ENCODE results near the gene ALDH1L2.
A peak's percentile ranks its signal among the peaks of the same experiment; 100 is the strongest.
"Not testable (repeated sequence)": the region's sequence is repeated elsewhere in the genome, so short reads cannot be mapped to it uniquely, and the experiment has no call there.

ALDH1L2 gene

DNA sequence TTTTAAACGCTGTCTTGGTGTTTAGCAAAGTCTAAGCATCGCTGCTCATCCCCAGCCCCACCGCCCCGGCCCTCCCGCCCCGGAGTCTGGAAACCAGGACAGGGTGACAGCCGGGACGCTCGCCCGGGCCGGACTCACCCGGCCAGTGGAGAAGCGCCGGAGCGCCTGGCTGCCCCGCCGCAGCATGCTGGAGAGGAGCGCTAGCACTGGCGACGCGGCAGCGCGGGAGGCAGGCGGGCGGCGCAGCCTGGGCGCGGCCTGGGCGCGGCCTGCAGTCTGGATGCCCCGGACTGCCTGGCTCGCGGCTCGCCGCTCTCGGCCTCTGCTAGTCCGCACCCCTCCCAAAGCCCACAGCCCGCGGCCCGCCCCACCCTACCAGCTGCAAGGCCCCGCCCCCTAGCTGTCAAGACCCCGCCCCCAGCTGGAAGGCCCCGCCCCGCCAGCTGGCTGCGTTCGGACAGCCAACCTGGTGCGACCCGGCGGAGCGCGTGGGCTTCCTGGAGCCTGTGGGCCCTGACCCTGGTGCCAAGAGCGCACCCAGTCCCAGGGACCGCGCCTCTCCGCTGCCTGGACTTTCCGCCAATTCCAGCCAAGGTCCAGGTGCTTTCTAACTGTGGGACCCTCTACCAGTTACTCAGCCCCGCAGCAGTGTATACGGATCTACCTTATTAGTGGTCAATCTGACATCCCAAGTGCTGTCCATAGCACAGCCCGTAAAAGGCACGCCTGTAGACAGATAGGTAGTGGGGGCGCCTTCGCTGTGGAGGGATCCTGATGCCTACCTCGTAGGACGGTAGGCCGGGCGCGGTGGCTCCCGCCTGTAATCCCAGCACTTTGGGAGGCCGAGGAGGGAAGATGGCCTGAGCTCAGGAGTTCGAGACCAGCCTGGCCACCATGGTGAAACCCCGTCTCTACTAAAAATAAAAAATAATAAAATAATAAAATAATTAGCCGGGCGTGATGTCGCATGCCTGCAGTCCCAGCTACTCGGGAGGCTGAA lies at the start of gene ALDH1L2:
Gene ALDH1L2, minus strand, starts transcription at position 208 of the 1,000 bp plus-strand sequence. Its CDS starts 22 bp downstream, at position 186.
- DNase-seq: peak; percentile 30

- no peak for DNase-seq
Observed at GRCh38 chr12:105120551-105120950, 36.3 kb upstream of the ALDH1L2 start.

GRCh38 chr12:105116969-105117368 lies 32.7 kb upstream of the ALDH1L2 start:
- DNase-seq: no peak

DNA sequence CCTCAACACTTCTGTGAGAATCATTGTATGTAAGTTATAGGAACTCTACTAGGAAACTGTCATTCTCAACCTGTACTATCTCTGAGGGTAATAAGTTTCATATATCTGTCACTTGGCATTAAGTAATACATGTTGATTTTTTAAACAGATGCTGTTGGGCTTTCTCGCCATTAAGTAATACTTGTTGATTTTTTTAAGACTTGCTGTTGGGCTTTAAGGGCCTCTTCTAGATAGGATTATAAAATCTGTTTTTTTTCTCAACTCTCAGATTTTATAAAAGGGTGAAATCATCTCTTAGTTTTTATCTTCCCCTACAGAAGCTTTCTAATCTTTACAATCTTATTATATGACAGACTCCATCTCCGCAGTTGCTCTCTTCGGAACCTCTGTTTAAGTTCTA lies 28.8 kb upstream of the ALDH1L2 start:
- DNase-seq: no peak

GRCh38 chr12:105110851-105111250 lies 26.6 kb upstream of the ALDH1L2 start:
- no peak for DNase-seq

- DNase-seq: no peak
Observed at GRCh38 chr12:105109465-105110212, 25.4 kb upstream of the ALDH1L2 start.

DNA sequence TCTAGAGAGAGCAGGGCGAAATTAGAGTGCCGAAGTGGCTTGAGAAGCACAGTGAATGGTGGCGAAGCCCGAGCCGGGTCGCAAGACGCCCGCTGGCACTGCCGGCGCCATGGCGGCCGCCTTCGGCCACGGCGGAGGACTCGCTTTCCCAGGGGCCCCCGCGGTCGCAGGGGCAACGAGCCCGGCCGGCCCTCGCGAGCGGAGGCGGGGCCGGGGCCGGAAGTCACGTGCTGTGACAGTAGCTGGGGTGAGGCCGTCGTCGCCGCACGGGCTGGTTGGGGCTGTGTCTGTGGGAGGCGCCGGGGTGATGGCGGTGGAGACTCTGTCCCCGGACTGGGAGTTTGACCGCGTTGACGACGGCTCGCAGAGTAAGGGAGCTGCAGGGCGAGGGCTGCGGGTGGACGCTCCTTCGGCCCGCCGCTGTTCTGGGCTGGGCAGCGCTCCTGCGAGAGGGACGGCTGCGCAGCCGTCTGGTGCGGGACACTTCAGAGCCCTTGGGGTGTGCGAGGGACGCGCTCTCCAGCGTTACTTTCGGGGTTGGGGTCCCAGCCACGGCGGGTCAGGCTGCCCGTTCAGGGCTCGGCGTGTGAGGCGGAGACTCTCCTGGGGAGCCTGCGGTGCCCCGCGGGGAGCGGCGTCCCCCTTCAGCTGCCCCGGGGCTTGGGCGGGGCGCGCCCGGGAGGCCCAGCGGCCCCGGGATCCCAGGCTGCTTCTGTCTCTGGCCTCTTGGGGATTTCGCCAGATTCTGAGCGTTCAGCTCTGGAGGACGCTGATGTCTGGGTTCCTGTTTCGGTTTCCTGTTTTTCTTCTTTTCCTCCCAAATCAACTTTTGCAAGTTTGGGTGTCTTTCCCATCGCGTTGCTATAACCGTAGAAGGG lies 23.5 kb upstream of the ALDH1L2 start, which contains the start of gene WASHC4:
Gene WASHC4, plus strand, starts transcription at position 238 of the 878 bp plus-strand sequence. Its CDS starts 70 bp downstream, at position 308.
- DNase-seq: peak; percentile 88

- no peak for DNase-seq
Observed at GRCh38 chr12:105107171-105107493, 22.9 kb upstream of the ALDH1L2 start.

- no peak for DNase-seq
Observed at GRCh38 chr12:105106621-105107020, 22.4 kb upstream of the ALDH1L2 start.

DNA sequence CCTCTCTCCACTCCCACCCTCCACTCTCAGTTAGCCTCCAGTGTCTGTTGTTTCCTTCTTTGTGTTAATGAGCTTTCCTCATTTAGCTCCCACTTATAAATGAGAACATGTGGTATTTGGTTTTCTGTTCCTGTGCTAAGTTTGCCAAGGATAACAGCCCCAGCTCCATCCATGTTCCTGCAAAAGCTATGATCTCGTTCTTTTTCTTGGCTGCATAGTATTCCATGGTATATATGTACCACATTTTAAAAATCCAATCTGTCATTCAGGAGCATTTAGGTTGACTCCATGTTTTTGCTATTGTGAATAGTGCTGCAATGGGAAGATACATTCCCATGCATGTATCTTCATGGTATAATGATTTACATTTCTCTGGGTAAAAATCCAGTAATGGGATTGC lies 20.5 kb upstream of the ALDH1L2 start:
- DNase-seq: no peak

DNA sequence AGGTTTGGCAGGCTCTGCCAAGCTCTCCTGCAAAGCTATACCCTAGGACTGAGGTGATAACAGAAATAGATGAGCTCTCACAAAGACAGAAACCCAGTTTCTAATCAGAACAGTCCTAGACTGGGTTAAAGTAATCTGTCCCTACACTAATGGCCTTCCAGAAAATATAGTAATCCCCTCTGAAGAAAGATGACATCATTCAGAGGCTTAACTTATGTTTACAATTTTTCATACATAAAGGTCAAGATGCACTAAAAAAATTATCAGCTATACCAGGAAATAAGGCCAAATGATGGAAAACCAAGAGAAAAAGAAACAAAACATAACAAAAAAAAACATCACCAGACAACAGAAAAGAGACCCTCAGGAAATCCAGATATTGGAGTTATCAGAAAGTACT lies 18.4 kb upstream of the ALDH1L2 start:
- DNase-seq: no peak

GRCh38 chr12:105100998-105101397 lies 16.7 kb upstream of the ALDH1L2 start:
- no peak for DNase-seq

GRCh38 chr12:105100207-105100985 lies 16.1 kb upstream of the ALDH1L2 start:
- DNase-seq: no peak

DNA sequence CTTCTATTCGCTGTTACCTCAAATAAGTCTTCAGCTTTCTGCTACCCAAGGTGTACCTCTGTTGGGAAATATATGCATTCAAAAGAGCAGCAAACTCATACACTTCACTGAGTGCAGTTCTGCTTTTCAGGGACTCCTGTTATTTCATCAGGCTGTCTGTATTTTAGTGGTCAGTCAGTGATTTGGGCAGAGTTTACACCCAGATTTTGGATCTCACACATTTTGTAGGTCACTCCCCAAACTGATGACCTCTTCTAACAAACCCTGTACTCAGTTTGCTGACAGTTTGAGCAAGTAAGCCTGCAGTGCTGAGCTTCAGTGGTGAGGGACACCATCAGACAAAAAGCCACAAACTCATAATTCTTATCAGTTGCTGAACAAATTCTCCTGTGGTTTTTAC lies 15.1 kb upstream of the ALDH1L2 start:
- DNase-seq: no peak

- DNase-seq: not testable (repeated sequence)
Observed at GRCh38 chr12:105095338-105095737, 11.1 kb upstream of the ALDH1L2 start.

GRCh38 chr12:105092336-105092735 lies 8.1 kb upstream of the ALDH1L2 start:
- DNase-seq: peak; percentile 40

GRCh38 chr12:105091476-105092206 lies 7.4 kb upstream of the ALDH1L2 start:
- no peak for DNase-seq

- DNase-seq: no peak
Observed at GRCh38 chr12:105090361-105090760, 6.1 kb upstream of the ALDH1L2 start.

DNA sequence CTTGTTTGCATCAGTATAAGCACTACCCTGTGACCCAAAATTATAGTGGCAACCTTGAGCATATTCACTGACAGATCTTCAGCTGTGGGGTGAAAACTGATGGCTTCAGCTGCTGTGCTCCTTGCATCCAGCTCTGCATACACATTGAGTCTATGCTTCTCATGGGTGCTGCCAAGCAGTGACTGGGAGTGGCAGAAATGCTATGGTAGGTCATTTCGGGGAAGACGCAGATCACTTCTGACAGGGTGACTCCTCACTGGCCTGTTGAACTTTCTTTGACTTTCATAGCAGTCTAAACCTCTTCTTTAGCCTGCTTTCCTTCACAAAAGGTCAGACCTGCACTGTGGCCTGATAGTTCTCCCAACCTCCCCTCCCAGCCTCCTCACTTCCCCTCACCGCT lies 5.6 kb upstream of the ALDH1L2 start:
- DNase-seq: no peak

DNA sequence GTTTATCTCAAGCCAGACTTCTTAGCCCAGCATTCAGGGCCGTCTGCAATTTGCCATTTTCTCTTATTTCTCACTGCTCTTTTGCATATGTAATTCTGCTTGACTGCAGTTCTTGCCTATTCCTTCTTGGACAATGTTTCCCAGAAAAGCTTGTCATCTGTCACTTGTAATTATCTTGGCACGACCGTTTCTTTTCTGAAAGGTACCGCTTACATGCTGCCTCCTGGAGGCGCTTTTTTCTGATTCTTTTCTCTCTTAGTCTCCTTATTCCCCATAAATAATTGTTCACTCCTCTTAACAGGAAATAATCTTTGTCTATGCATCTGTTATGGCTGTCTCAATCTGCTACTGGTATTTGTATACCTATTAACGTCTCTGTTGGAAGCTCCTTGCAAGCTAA lies 1.2 kb upstream of the ALDH1L2 start:
- DNase-seq: no peak

DNA sequence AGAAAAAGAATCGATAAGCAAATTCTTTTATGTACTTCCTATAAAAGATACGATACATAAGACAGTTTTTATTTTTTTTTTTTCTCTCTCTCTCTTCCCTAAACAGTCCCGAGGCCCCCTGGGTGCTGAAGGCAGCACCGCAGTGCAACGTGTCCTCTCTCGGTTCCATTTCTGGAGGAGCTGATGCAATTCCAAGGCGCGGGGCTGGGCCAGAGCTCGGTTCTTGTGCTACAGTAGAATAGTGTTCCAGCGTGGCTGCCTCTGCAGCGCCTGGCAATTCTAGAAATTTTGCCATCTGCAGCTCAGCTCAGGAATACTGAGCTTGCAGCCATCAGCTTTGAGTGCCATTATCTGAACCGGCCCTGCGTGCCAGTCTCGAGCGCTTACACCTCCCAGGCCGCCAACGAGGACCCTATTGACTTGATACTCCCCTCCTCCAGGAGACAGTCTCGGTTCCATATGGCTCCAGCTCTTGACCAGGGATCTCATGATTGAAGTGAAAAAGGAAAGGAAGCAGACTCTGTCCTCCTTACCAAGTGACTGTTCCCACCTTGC lies 630 bp downstream of the ALDH1L2 start:
- no peak for DNase-seq

Measured in DMS153 (cell line).